IMR-90 (cell line): ENCODE data around the gene PRKCE. TPM values are rescaled to one million over a fixed set of nuclear protein-coding genes. Genes with fewer than 3 reads are reported as not detected.

Source experiments
- ATAC-seq: fragments of 200-7000 bp; cut with Tn5 transposase; 2 replicates; pipeline ENCODE4 v1.9.1; 2020; ENCODE audit warnings: low read depth, mild to moderate bottlenecking, moderate library complexity
- BruUV-seq: library from RNA; stranded (reverse); fragments of 400-500 nt; replicated peaks from 2 replicates; lab custom pipeline; 2021; lab: Mats Ljungman, UMichigan
- CTCF ChIA-PET: fragments of 300-600 bp; formaldehyde crosslinking; extraction: SDS; loops from one replicate; lab custom pipeline; 2021; ENCODE audit warnings: antibody characterized with exemption; lab: Yijun Ruan, JAX
- POLR2A ChIA-PET: fragments of 300-600 bp; sonication (Branson Sonifier 250); formaldehyde crosslinking; loops from one replicate; lab custom pipeline; 2022; ENCODE audit warnings: antibody characterized with exemption; ENCODE audit not compliant: unreplicated experiment; lab: Charles Lee
- DNase-seq: peaks from one replicate; pipeline ENCODE4 v3.0.0; 2013
- H2AFZ ChIP-seq: replicated peaks from 2 replicates; pipeline ENCODE3; 2013; ENCODE audit warnings: low read length, mild to moderate bottlenecking; ENCODE audit not compliant: poor library complexity
- H2AK5ac ChIP-seq: 2 replicates; pipeline ENCODE4 v1.6.1; 2013; ENCODE audit warnings: low read depth, low read length, inconsistent platforms
- H2AK9ac ChIP-seq: replicated peaks from 2 replicates; pipeline ENCODE3; 2013; ENCODE audit warnings: mild to moderate bottlenecking, low read depth, low read length, moderate library complexity; ENCODE audit not compliant: poor library complexity
- H2BK120ac ChIP-seq: 2 replicates; pipeline ENCODE4 v1.6.1; 2013; ENCODE audit warnings: low read depth, low read length, inconsistent platforms
- H2BK15ac ChIP-seq: 3 replicates; pipeline ENCODE4 v1.6.1; 2013; ENCODE audit warnings: low read depth, low read length, inconsistent platforms
- H2BK20ac ChIP-seq: 2 replicates; pipeline ENCODE4 v1.6.1; 2013; ENCODE audit warnings: low read depth, mild to moderate bottlenecking, inconsistent platforms, low read length, moderate library complexity
- H2BK5ac ChIP-seq: 2 replicates; pipeline ENCODE4 v1.6.1; 2013; ENCODE audit warnings: mild to moderate bottlenecking, low read depth, low read length, inconsistent platforms; ENCODE audit not compliant: poor library complexity, severe bottlenecking
- H3K14ac ChIP-seq: replicated peaks from 2 replicates; pipeline ENCODE4 v1.6.1; 2013; ENCODE audit warnings: low read depth, low read length, inconsistent platforms
- H3K18ac ChIP-seq: 2 replicates; pipeline ENCODE4 v1.6.1; 2013; ENCODE audit warnings: low read depth, low read length, control low read depth
- H3K23ac ChIP-seq: 2 replicates; pipeline ENCODE4 v1.6.1; 2013; ENCODE audit warnings: low read depth, low read length, inconsistent platforms
- H3K27ac ChIP-seq: 2 replicates; pipeline ENCODE4 v1.5.1; 2013; ENCODE audit warnings: mild to moderate bottlenecking, control low read depth, low read length; ENCODE audit not compliant: insufficient read depth
- H3K27me3 ChIP-seq: 2 replicates; pipeline ENCODE4 v1.6.1; 2013; ENCODE audit warnings: low read length; ENCODE audit not compliant: control insufficient read depth, insufficient read depth
- H3K36me3 ChIP-seq: 2 replicates; pipeline ENCODE4 v1.6.1; 2013; ENCODE audit warnings: low read length, mixed read lengths; ENCODE audit not compliant: control insufficient read depth, insufficient read depth
- H3K4ac ChIP-seq: 2 replicates; pipeline ENCODE4 v1.6.1; 2013; ENCODE audit warnings: low read depth, low read length, inconsistent platforms
- H3K4me1 ChIP-seq: 2 replicates; pipeline ENCODE4 v1.6.1; 2013; ENCODE audit warnings: low read length, mixed read lengths; ENCODE audit not compliant: control insufficient read depth, insufficient read depth
- H3K4me2 ChIP-seq: 2 replicates; pipeline ENCODE4 v1.6.1; 2013; ENCODE audit warnings: low read depth, mild to moderate bottlenecking, control low read depth, low read length, moderate library complexity
- H3K4me3 ChIP-seq: 2 replicates; pipeline ENCODE4 v1.5.1; 2013; ENCODE audit warnings: low read depth, mild to moderate bottlenecking, control low read depth, low read length, moderate library complexity; ENCODE audit not compliant: insufficient read depth
- H3K56ac ChIP-seq: 2 replicates; pipeline ENCODE4 v1.6.1; 2013; ENCODE audit warnings: low read length, inconsistent platforms; ENCODE audit not compliant: insufficient read depth; ENCODE audit errors: extremely low read depth
- H3K79me1 ChIP-seq, 2 experiments: 2 replicates each; pipeline ENCODE4 v1.6.1; 2013; ENCODE audit warnings: low read length in 2 of 2, inconsistent platforms in 1 of 2, low read depth in 1 of 2
- H3K9ac ChIP-seq: 2 replicates; pipeline ENCODE4 v1.6.1; 2013; ENCODE audit warnings: low read depth, low read length, control low read depth
- H3K9me1 ChIP-seq: 2 replicates; pipeline ENCODE4 v1.6.1; 2013; ENCODE audit warnings: low read length, inconsistent platforms; ENCODE audit not compliant: insufficient read depth
- H3K9me3 ChIP-seq: 2 replicates; pipeline ENCODE4 v1.6.1; 2013; ENCODE audit warnings: low read length; ENCODE audit not compliant: control insufficient read depth, insufficient read depth
- H4K20me1 ChIP-seq: 2 replicates; pipeline ENCODE4 v1.6.1; 2013; ENCODE audit warnings: low read length, inconsistent platforms; ENCODE audit not compliant: insufficient read depth
- H4K5ac ChIP-seq: 2 replicates; pipeline ENCODE4 v1.6.1; 2013; ENCODE audit warnings: mild to moderate bottlenecking, low read depth, low read length, control low read depth
- H4K8ac ChIP-seq, 2 experiments: 2 replicates each; pipeline ENCODE4 v1.6.1; 2013; ENCODE audit warnings: low read depth in 2 of 2, low read length in 2 of 2, control low read depth in 1 of 2, inconsistent platforms in 1 of 2
- H4K91ac ChIP-seq: 2 replicates; pipeline ENCODE4 v1.6.1; 2013; ENCODE audit warnings: low read depth, low read length, inconsistent platforms; ENCODE audit not compliant: insufficient read depth
- BHLHE40 ChIP-seq: fragments of 150-350 bp; IDR thresholded peaks from 2 replicates; pipeline ENCODE4 v1.6.1; 2016; ENCODE audit warnings: mild to moderate bottlenecking, low read depth, low read length
- CEBPB ChIP-seq: IDR thresholded peaks from 2 replicates; pipeline ENCODE4 v1.6.1; 2012; ENCODE audit warnings: low read depth, low read length, improper control_type of control experiment
- CHD1 ChIP-seq: IDR thresholded peaks from 2 replicates; pipeline ENCODE4 v1.6.1; 2012; ENCODE audit warnings: low read depth, low read length, improper control_type of control experiment
- MAFK ChIP-seq: IDR thresholded peaks from 2 replicates; pipeline ENCODE4 v1.6.1; 2012; ENCODE audit warnings: low read depth, low read length, improper control_type of control experiment
- MAZ ChIP-seq: IDR thresholded peaks from 2 replicates; pipeline ENCODE4 v1.6.1; 2012; ENCODE audit warnings: low read depth, mild to moderate bottlenecking, low read length, improper control_type of control experiment, moderate library complexity, borderline replicate concordance
- NFE2L2 ChIP-seq: fragments of 150-350 bp; IDR thresholded peaks from 2 replicates; pipeline ENCODE4 v1.6.1; 2016; ENCODE audit warnings: low read depth, mild to moderate bottlenecking, low read length
- POLR2A ChIP-seq: IDR thresholded peaks from 2 replicates; pipeline ENCODE4 v1.6.1; 2012; ENCODE audit warnings: mild to moderate bottlenecking, low read depth, low read length
- RCOR1 ChIP-seq: IDR thresholded peaks from 2 replicates; pipeline ENCODE4 v1.6.1; 2012; ENCODE audit warnings: mild to moderate bottlenecking, low read length, improper control_type of control experiment; ENCODE audit not compliant: insufficient replicate concordance
- RFX5 ChIP-seq: IDR thresholded peaks from 2 replicates; pipeline ENCODE4 v1.8.0; 2012; ENCODE audit warnings: low read depth, mild to moderate bottlenecking, low read length, moderate library complexity
- SMC3 ChIP-seq: fragments of 150-350 bp; IDR thresholded peaks from 2 replicates; pipeline ENCODE4 v1.6.1; 2016; ENCODE audit warnings: low read depth, mild to moderate bottlenecking, antibody characterized with exemption, low read length, moderate library complexity
- WGBS, 2 experiments: methylation state at CpG; one replicate each; pipeline versions ENCODE4 v1.1.5 to v1.1.7; 2013; ENCODE audit warnings: missing lambda C conversion rate in 2 of 2; ENCODE audit not compliant: insufficient read length in 1 of 2; ENCODE audit errors: extremely low coverage in 2 of 2; 5-methylcytosine and 5-hydroxymethylcytosine counted together
- dilution Hi-C: fragments of 300-500 bp; cut with HindIII; formaldehyde crosslinking; loops from one replicate; pipeline ENCODE4 v1.14.3; 2018; ENCODE audit warnings: low sequenced_read_pairs; ENCODE audit not compliant: unreplicated experiment
- in situ Hi-C: fragments of 300-500 bp; cut with MboI; formaldehyde crosslinking; loops from 3 replicates; pipeline ENCODE4 v1.14.3; 2019; ENCODE audit warnings: low sequenced_read_pairs, inconsistent platforms, mixed read lengths
- intact Hi-C: fragments of 100-400 bp; cut with micrococcal nuclease; formaldehyde crosslinking; loops from 2 replicates; pipeline ENCODE4 v1.10.0; 2022
- polyA plus RNA-seq, 3 experiments: library from polyadenylated mRNA; depleted of rRNA; stranded (reverse); fragments of >200 nt; gene quantifications; 2 replicates each; pipeline ENCODE4 v1.2.3, GENCODE V29; 2012; ENCODE audit warnings: low replicate concordance in 1 of 3
- total RNA-seq: library from RNA; depleted of rRNA; stranded (reverse); fragments of >200 nt; gene quantifications from 2 replicates; pipeline ENCODE4 v1.2.3, GENCODE V29; 2012
- TF ChIP-seq, protein P1 (sequence below): fragments of 150-350 bp; IDR thresholded peaks from 2 replicates; pipeline ENCODE4 v1.6.1; 2017; ENCODE audit warnings: mild to moderate bottlenecking, antibody characterized with exemption, low read length, low read depth
- TF ChIP-seq, protein P2 (sequence below): conservative IDR thresholded peaks from 2 replicates; pipeline ENCODE4 v1.5.1; 2012; ENCODE audit warnings: mild to moderate bottlenecking, low read depth, low read length, improper control_type of control experiment

Gene PRKCE
- total and polyA plus RNA-seq, 2 of the 4 experiments (the other 2 are of a cell fraction), result 8.1 to 32.4 TPM

DNA sequence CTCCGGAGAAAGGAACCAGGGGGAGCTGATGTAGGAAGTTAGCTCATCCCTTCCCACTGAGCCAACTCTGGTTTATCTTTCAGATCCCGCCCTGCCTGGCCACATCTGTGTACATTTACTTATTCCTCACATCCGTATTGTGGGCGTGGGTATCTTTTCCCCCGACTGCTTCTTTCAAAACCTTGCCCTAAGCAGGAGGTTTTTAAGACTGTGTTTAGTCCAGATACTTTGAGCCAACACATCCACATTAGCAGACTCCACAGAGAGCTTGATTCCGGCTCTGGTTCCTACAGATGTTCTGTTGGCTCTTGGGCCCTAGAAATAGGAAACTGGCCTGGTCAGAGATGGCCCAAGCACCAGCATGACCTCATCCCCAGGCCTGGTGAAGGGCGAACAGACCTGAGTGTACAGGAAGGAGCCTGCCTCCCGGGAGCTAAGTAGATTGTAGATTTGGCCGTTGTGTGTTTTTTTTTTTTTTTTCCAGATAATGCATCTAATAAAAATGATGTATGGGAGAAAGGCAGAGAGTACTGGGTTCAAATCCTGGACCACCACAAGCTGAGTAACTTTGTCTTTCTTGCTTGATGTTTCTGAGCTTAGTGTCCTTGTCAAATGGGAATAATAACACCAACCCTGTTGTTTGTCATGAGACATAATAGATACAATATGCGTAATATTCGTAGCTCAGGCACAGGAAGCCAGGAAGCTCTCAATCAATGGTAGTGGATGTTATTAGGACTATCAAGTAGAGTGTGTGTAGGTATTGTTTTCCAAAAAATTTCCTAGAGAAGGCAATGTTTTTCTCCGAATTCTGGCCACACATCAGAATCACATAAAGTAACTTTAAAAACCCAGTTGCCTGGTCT, 92.3 kb downstream of the PRKCE start (continued):
- no peak for TF ChIP-seq MAZ

GRCh38 chr2:45745231-45745630, 93.8 kb downstream of the PRKCE start:
- Histone ChIP-seq H3K56ac (no peak overlapping the region), H3K27ac (no peak overlapping the region), H4K91ac (no peak overlapping the region), H3K79me1 (peaks cover 1 to 5% of the 10 kb centered on the region in 2 experiments; a peak in 2 of 4 replicates), H3K4ac (no peak overlapping the region), H3K4me3 (no peak overlapping the region), H3K9me1 (peaks cover 2% of the 10 kb centered on the region; the same call in 1 of the 2 replicates), H3K9ac (no peak overlapping the region), H2BK15ac (no peak overlapping the region), H2AK9ac (no peak overlapping the region), H3K4me2 (no peak overlapping the region), H2AK5ac (no peak overlapping the region), H3K36me3 (no peaks in the 10 kb centered on the region), H2BK120ac (no peak overlapping the region), H3K23ac (no peak overlapping the region), H4K20me1 (peaks cover 2% of the 10 kb centered on the region; the same call in 1 of the 2 replicates), H3K14ac (no peak overlapping the region), H3K18ac (no peak overlapping the region), H4K8ac (no peak overlapping the region), H4K5ac (no peak overlapping the region), H3K27me3 (no peaks in the 10 kb centered on the region), H2BK20ac (no peak overlapping the region), H2BK5ac (no peak overlapping the region), H3K4me1 (no peaks in the 10 kb centered on the region; the same call in 1 of the 2 replicates), H2AFZ (no peak overlapping the region), H3K9me3 (no peaks in the 10 kb centered on the region; the same call in 1 of the 2 replicates)
- no CpG with 5 or more reads among the region's 5 CpGs for WGBS, 2 experiments
- in situ Hi-C loops, result no loop called here
- intact Hi-C loops, result no loop called here
- ChIA-PET CTCF (no interaction called here), POLR2A (interaction anchor here (0.6 kb wide), 1 partner anchor 258 kb away, joined by 3 read pairs; no protein-coding TSS in a partner anchor)
- DNase-seq, result no peak
- no TSS peak for BruUV-seq
- ATAC-seq, result no peak
- dilution Hi-C loops, result no loop called here
- TF ChIP-seq RCOR1, result no peak
- no peak for TF ChIP-seq CEBPB
- no peak for TF ChIP-seq MAZ
- no peak for TF ChIP-seq RFX5
- TF ChIP-seq, protein P1, sequence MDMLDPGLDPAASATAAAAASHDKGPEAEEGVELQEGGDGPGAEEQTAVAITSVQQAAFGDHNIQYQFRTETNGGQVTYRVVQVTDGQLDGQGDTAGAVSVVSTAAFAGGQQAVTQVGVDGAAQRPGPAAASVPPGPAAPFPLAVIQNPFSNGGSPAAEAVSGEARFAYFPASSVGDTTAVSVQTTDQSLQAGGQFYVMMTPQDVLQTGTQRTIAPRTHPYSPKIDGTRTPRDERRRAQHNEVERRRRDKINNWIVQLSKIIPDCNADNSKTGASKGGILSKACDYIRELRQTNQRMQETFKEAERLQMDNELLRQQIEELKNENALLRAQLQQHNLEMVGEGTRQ, result no peak
- no peak for TF ChIP-seq BHLHE40
- no peak for TF ChIP-seq SMC3
- no peak for TF ChIP-seq POLR2A
- no peak for TF ChIP-seq NFE2L2
- TF ChIP-seq MAFK, result no peak
- TF ChIP-seq CHD1, result no peak
- TF ChIP-seq, protein P2, sequence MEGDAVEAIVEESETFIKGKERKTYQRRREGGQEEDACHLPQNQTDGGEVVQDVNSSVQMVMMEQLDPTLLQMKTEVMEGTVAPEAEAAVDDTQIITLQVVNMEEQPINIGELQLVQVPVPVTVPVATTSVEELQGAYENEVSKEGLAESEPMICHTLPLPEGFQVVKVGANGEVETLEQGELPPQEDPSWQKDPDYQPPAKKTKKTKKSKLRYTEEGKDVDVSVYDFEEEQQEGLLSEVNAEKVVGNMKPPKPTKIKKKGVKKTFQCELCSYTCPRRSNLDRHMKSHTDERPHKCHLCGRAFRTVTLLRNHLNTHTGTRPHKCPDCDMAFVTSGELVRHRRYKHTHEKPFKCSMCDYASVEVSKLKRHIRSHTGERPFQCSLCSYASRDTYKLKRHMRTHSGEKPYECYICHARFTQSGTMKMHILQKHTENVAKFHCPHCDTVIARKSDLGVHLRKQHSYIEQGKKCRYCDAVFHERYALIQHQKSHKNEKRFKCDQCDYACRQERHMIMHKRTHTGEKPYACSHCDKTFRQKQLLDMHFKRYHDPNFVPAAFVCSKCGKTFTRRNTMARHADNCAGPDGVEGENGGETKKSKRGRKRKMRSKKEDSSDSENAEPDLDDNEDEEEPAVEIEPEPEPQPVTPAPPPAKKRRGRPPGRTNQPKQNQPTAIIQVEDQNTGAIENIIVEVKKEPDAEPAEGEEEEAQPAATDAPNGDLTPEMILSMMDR, result no peak
